H1 (cell line): ENCODE data around the gene LOXL1. TPM values are rescaled to one million over a fixed set of nuclear protein-coding genes. Genes with fewer than 3 reads are reported as not detected.

Experiments
- CTCF ChIA-PET: fragments of 300-600 bp; sonication (Branson Sonifier 250); formaldehyde crosslinking; loops from one replicate; lab custom pipeline; 2021; ENCODE audit not compliant: partially characterized antibody; lab: Charles Lee
- POLR2A ChIA-PET: fragments of 300-600 bp; sonication (Branson Sonifier 250); formaldehyde crosslinking; loops from one replicate; lab custom pipeline; 2021; ENCODE audit warnings: inconsistent platforms; ENCODE audit not compliant: partially characterized antibody; lab: Charles Lee
- DNase-seq, 2 experiments: peaks; one replicate each; pipeline versions ENCODE4 v3.0.0 to v3.0.0-alpha.2; 2010 to 2022; ENCODE audit warnings: low spot score in 2 of 2, low read depth in 1 of 2, mixed read lengths in 1 of 2
- FAIRE-seq: peaks from 2 replicates; lab custom pipeline; 2011; peaks lifted over from hg19 to GRCh38; lab: Jason Lieb, UNC
- H2AFZ ChIP-seq: 2 replicates; pipeline ENCODE4 v1.8.1; 2012; ENCODE audit warnings: low read length, inconsistent platforms
- H2AK5ac ChIP-seq: 2 replicates; pipeline ENCODE4 v1.6.1; 2013; ENCODE audit warnings: low read depth, low read length
- H2BK120ac ChIP-seq: replicated peaks from 2 replicates; pipeline ENCODE3; 2013; ENCODE audit warnings: low read depth, low read length, inconsistent platforms
- H2BK12ac ChIP-seq: 2 replicates; pipeline ENCODE4 v1.6.1; 2013; ENCODE audit warnings: low read depth, low read length
- H2BK15ac ChIP-seq: 2 replicates; pipeline ENCODE4 v1.6.1; 2013; ENCODE audit warnings: low read length
- H2BK20ac ChIP-seq: 2 replicates; pipeline ENCODE4 v1.6.1; 2013; ENCODE audit warnings: low read length
- H2BK5ac ChIP-seq: 2 replicates; pipeline ENCODE4 v1.6.1; 2013; ENCODE audit warnings: low read depth, low read length
- H3K14ac ChIP-seq: 2 replicates; pipeline ENCODE4 v1.6.1; 2013; ENCODE audit warnings: inconsistent platforms; ENCODE audit not compliant: insufficient read length
- H3K18ac ChIP-seq: 2 replicates; pipeline ENCODE4 v1.6.1; 2013; ENCODE audit warnings: low read length; ENCODE audit errors: extremely low read depth
- H3K23ac ChIP-seq: 2 replicates; pipeline ENCODE4 v1.6.1; 2013; ENCODE audit warnings: inconsistent platforms; ENCODE audit not compliant: insufficient read length
- H3K23me2 ChIP-seq: 2 replicates; pipeline ENCODE4 v1.6.1; 2013; ENCODE audit warnings: low read depth, low read length
- H3K27ac ChIP-seq: 2 replicates; pipeline ENCODE4 v1.6.1; 2011; ENCODE audit warnings: low read depth, low read length, inconsistent platforms
- H3K27me3 ChIP-seq, 4 experiments: replicated peaks in 1 of 4; 1 replicate in 1 of 4; 2 replicates in 3 of 4; pipeline versions ENCODE4 v1.6.1 to v1.8.1; 2011 to 2013; ENCODE audit warnings: low read length in 3 of 4, mild to moderate bottlenecking in 3 of 4, inconsistent platforms in 2 of 4, mixed read lengths in 2 of 4, moderate library complexity in 1 of 4; ENCODE audit not compliant: control insufficient read depth in 3 of 4, insufficient read depth in 3 of 4; ENCODE audit errors: extremely low read depth in 1 of 4
- H3K36me3 ChIP-seq, 4 experiments: 2 replicates each; pipeline versions ENCODE4 v1.6.1 to v1.8.1; 2011 to 2013; ENCODE audit warnings: mild to moderate bottlenecking in 4 of 4, low read length in 3 of 4, moderate library complexity in 2 of 4, control low read depth in 1 of 4, inconsistent platforms in 1 of 4; ENCODE audit not compliant: insufficient read depth in 4 of 4, control insufficient read depth in 2 of 4
- H3K4ac ChIP-seq: replicated peaks from 2 replicates; pipeline ENCODE3; 2013; ENCODE audit warnings: low read length, low read depth, mixed read lengths, inconsistent platforms; ENCODE audit not compliant: insufficient read length
- H3K4me1 ChIP-seq, 4 experiments: replicated peaks in 1 of 4; 1 replicate in 1 of 4; 2 replicates in 3 of 4; pipeline versions ENCODE4 v1.6.1 to v1.8.1; 2011 to 2013; ENCODE audit warnings: low read length in 3 of 4, inconsistent platforms in 2 of 4, mixed read lengths in 1 of 4; ENCODE audit not compliant: insufficient read depth in 4 of 4, control insufficient read depth in 3 of 4
- H3K4me2 ChIP-seq, 2 experiments: 2 replicates each; pipeline versions ENCODE4 v1.6.1 to v1.8.1; 2011 to 2013; ENCODE audit warnings: low read depth in 2 of 2, low read length in 2 of 2, control low read depth in 1 of 2, inconsistent platforms in 1 of 2, mild to moderate bottlenecking in 1 of 2; ENCODE audit not compliant: insufficient read depth in 1 of 2
- H3K4me3 ChIP-seq, 4 experiments: fragments of 200-600, 300-600 bp in 1 of 4; sonication (generic), shearing (Covaris generic), sonication (Bioruptor Twin) in 1 of 4; 2 replicates each; pipeline versions ENCODE4 v1.5.1 to v1.8.1; 2011 to 2016; ENCODE audit warnings: low read length in 4 of 4, low read depth in 3 of 4, control low read depth in 2 of 4, inconsistent platforms in 2 of 4, mild to moderate bottlenecking in 2 of 4, mixed read lengths in 1 of 4, moderate library complexity in 1 of 4; ENCODE audit not compliant: insufficient read depth in 2 of 4; ENCODE audit errors: extremely low read depth in 1 of 4
- H3K56ac ChIP-seq: replicated peaks from 2 replicates; pipeline ENCODE3; 2013; ENCODE audit warnings: low read depth, mild to moderate bottlenecking, mixed read lengths, low read length, inconsistent platforms; ENCODE audit not compliant: insufficient read length
- H3K79me1 ChIP-seq: 2 replicates; pipeline ENCODE4 v1.6.1; 2013; ENCODE audit warnings: low read depth, low read length, control low read depth
- H3K79me2 ChIP-seq, 2 experiments: 2 replicates each; pipeline versions ENCODE4 v1.6.1 to v1.8.1; 2012 to 2013; ENCODE audit warnings: low read length in 2 of 2, mild to moderate bottlenecking in 2 of 2, inconsistent platforms in 1 of 2; ENCODE audit not compliant: insufficient read depth in 2 of 2, control insufficient read depth in 1 of 2
- H3K9ac ChIP-seq, 4 experiments: replicated peaks in 1 of 4; 1 replicate in 1 of 4; 2 replicates in 3 of 4; pipeline versions ENCODE4 v1.6.1 to v1.8.1; 2011 to 2013; ENCODE audit warnings: low read depth in 3 of 4, low read length in 3 of 4, control low read depth in 2 of 4, mild to moderate bottlenecking in 2 of 4, moderate library complexity in 2 of 4, inconsistent platforms in 1 of 4; ENCODE audit errors: extremely low read depth in 1 of 4
- H3K9me3 ChIP-seq, 2 experiments: 2 replicates each; pipeline versions ENCODE4 v1.6.1 to v1.8.1; 2012 to 2013; ENCODE audit warnings: mild to moderate bottlenecking in 2 of 2, moderate library complexity in 2 of 2, control low read depth in 1 of 2, inconsistent platforms in 1 of 2, low read depth in 1 of 2, low read length in 1 of 2, mixed read lengths in 1 of 2; ENCODE audit not compliant: insufficient read depth in 2 of 2
- H4K20me1 ChIP-seq, 2 experiments: replicated peaks in 1 of 2; 2 replicates each; pipeline versions ENCODE3 to v1.8.1; 2011 to 2013; ENCODE audit warnings: inconsistent platforms in 2 of 2, low read length in 2 of 2, mild to moderate bottlenecking in 1 of 2; ENCODE audit not compliant: insufficient read depth in 2 of 2, control insufficient read depth in 1 of 2
- H4K5ac ChIP-seq: 2 replicates; pipeline ENCODE4 v1.6.1; 2013; ENCODE audit warnings: low read length, low read depth, mixed read lengths, inconsistent platforms; ENCODE audit not compliant: insufficient read length
- H4K8ac ChIP-seq: 2 replicates; pipeline ENCODE4 v1.8.0; 2013; ENCODE audit warnings: mild to moderate bottlenecking, moderate library complexity, low read length, inconsistent platforms; ENCODE audit not compliant: insufficient read depth; ENCODE audit errors: extremely low read depth
- H4K91ac ChIP-seq: replicated peaks from 2 replicates; pipeline ENCODE3; 2013; ENCODE audit warnings: low read length, mixed read lengths, inconsistent platforms; ENCODE audit not compliant: insufficient read length
- ASH2L ChIP-seq: fragments of 200-600, 300-600 bp; sonication (generic); IDR thresholded peaks from one replicate; pipeline ENCODE4 v1.7.1; 2017; ENCODE audit warnings: low read length
- CBX5 ChIP-seq: fragments of 300-800, 300-1000 bp; sonication (generic); IDR thresholded peaks from 2 replicates; pipeline ENCODE4 v1.7.1; 2016; ENCODE audit warnings: antibody characterized with exemption, low read length, low read depth
- CEBPB ChIP-seq: IDR thresholded peaks from 2 replicates; pipeline ENCODE4 v1.6.1; 2012; ENCODE audit warnings: low read depth, low read length
- KDM5A ChIP-seq: fragments of 200-600 bp; IDR thresholded peaks from 2 replicates; pipeline ENCODE4 v1.7.1; 2012; ENCODE audit warnings: mild to moderate bottlenecking, low read length, inconsistent platforms, mixed read lengths
- NANOG ChIP-seq: IDR thresholded peaks from 2 replicates; pipeline ENCODE4 v1.6.1; 2011; ENCODE audit warnings: low read length, low read depth, mild to moderate bottlenecking, inconsistent platforms; ENCODE audit not compliant: insufficient read depth, poor library complexity, severe bottlenecking
- NRF1 ChIP-seq: IDR thresholded peaks from 2 replicates; pipeline ENCODE4 v1.6.1; 2011; ENCODE audit warnings: mild to moderate bottlenecking, low read depth, low read length, improper control_type of control experiment
- RNF2 ChIP-seq: fragments of 200-900, 300-1000 bp; sonication (generic); IDR thresholded peaks from 2 replicates; pipeline ENCODE4 v1.7.1; 2016; ENCODE audit warnings: borderline replicate concordance, low read depth, mild to moderate bottlenecking, antibody characterized with exemption, low read length; ENCODE audit not compliant: poor library complexity, severe bottlenecking; ENCODE audit errors: missing control alignments
- SIRT6 ChIP-seq: IDR thresholded peaks from one replicate; pipeline ENCODE4 v1.7.1; 2012; ENCODE audit warnings: low read length, inconsistent platforms
- SIX5 ChIP-seq: IDR thresholded peaks from 2 replicates; pipeline ENCODE4 v1.6.1; 2011; ENCODE audit warnings: mild to moderate bottlenecking, low read depth, low read length
- SP2 ChIP-seq: IDR thresholded peaks from 2 replicates; pipeline ENCODE4 v1.6.1; 2012; ENCODE audit warnings: mild to moderate bottlenecking, low read length, inconsistent platforms
- SUZ12 ChIP-seq: fragments of 200-600 bp; sonication (generic); IDR thresholded peaks from 2 replicates; pipeline ENCODE4 v1.6.1; 2012; ENCODE audit warnings: mild to moderate bottlenecking, inconsistent platforms, low read length, moderate library complexity, mixed read lengths
- TEAD4 ChIP-seq: IDR thresholded peaks from 2 replicates; pipeline ENCODE4 v1.6.1; 2012; ENCODE audit warnings: low read depth, low read length, inconsistent platforms, mixed read lengths
- ZNF274 ChIP-seq: IDR thresholded peaks from 2 replicates; pipeline ENCODE4 v1.7.0; 2012; ENCODE audit warnings: low read length, borderline replicate concordance; ENCODE audit errors: extremely low read depth
- WGBS, 2 experiments: shearing (Covaris generic) in 1 of 2; methylation state at CpG; one replicate each; pipeline versions ENCODE4 v1.1.6 to v1.1.7; 2013 to 2015; ENCODE audit warnings: low lambda C conversion rate in 2 of 2, mixed read lengths in 2 of 2, inconsistent platforms in 1 of 2, low coverage in 1 of 2, missing lambda C conversion rate in 1 of 2; ENCODE audit not compliant: insufficient replicate concordance in 2 of 2, insufficient coverage in 1 of 2, insufficient read length in 1 of 2; ENCODE audit errors: extremely low coverage in 1 of 2, missing lambda C conversion rate in 1 of 2; 5-methylcytosine and 5-hydroxymethylcytosine counted together
- polyA plus RNA-seq, 7 experiments: library from polyadenylated mRNA; depleted of rRNA in 3 of 7; stranded (reverse) in 5 of 7; unstranded in 2 of 7; fragments of >200 nt in 5 of 7; fragments of 200-250 nt in 2 of 7; gene quantifications; 1 replicate in 5 of 7; 2 replicates in 1 of 7; 4 replicates in 1 of 7; pipeline versions ENCODE4 v1.2.1 to v1.2.3, GENCODE V29; 2011 to 2013; ENCODE audit warnings: missing spikeins in 2 of 7, mixed read lengths in 2 of 7
- total RNA-seq: library from RNA; stranded (reverse); fragmentation: NEBNext Ultra II Directional; extraction: Animal tissue kit (Norgen Biotek cat#: 25700); gene quantifications from 2 replicates; pipeline ENCODE4 v1.2.1, GENCODE V29; 2021

LOXL1 gene
- total and polyA plus RNA-seq, 2 of the 8 experiments (the other 6 are each of a cell fraction or from before 2014, with no cell fraction given), result 8.1 to 14.4 TPM

DNA sequence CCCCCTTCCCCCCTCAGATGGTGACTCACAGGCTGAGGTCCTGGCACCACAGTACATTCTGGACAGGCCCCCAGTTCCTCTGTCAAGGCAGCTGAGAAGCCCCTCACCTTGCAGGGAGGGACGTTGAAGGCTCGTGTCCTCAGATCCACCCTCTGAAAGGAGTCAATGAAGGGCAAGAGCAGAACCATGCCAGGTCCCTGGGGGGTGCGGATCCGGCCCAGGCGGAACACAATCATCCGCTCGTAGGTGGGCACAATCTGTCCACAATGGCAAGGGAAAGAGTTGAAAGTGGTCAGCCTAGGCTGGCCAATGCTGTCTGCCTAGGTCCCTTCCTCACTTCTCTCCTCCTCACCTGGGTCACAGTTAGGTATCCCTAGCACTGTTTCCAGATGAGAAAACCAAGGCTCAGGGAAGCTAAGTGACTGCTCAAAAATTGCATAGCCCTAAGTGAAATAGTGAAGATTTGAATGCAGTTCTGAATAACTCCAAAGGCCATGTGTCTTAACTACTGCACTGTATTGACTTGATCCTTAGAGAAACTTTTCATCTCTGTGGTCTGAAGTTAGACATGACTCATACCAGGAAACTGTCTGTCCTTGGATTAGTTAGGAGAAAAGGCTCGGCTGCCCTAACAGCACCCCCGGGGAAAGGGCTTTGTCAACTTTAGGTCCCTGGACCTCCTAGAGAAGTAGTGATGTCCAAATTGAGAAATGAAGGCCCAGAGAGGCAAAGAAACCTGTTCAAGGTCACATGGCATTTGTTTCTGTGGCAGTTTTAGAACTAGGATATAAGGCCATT is 62.9 kb downstream of the LOXL1 start:
- Histone ChIP-seq H2BK12ac (peak overlapping the region; percentile 20; the same call in 1 of the 2 replicates), H4K20me1 (peaks cover 0 to 3% of the 10 kb centered on the region in 2 experiments), H3K14ac (no peak overlapping the region), H2BK5ac (no peak overlapping the region), H3K18ac (no peak overlapping the region), H3K23me2 (peaks cover 4% of the 10 kb centered on the region; the same call in 1 of the 2 replicates), H4K5ac (no peak overlapping the region), H3K79me1 (no peaks in the 10 kb centered on the region), H3K4me2 (no peak overlapping the region), H3K4ac (no peak overlapping the region), H3K9me3 (no peaks in the 10 kb centered on the region), H3K27me3 (peaks cover 0 to 8% (median 1%) of the 10 kb centered on the region in 4 experiments; a peak in 1 of 7 replicates), H3K56ac (no peak overlapping the region), H4K91ac (no peak overlapping the region), H2AK5ac (no peak overlapping the region), H2BK15ac (no peak overlapping the region), H2AFZ (no peak overlapping the region), H3K27ac (no peak overlapping the region), H3K36me3 (no peaks in the 10 kb centered on the region), H4K8ac (peak overlapping the region; percentile 53; the same call in 1 of the 2 replicates), H3K4me3 (no peak overlapping the region), H2BK120ac (no peak overlapping the region), H3K9ac (peak overlapping the region in 1 of 4 experiments; percentile 29; a peak in 1 of 7 replicates), H3K4me1 (peaks cover 0 to 7% (median under 1%) of the 10 kb centered on the region in 4 experiments; a peak in 4 of 7 replicates), H3K23ac (no peak overlapping the region), H3K79me2 (no peaks in the 10 kb centered on the region), H2BK20ac (no peak overlapping the region)
- no peak for DNase-seq
- 85% methylated on average over 9 of the region's 9 CpGs; no CpG with 5 or more reads in 1 of the 2 experiments for WGBS, 2 experiments
- CTCF ChIA-PET, result interaction anchor here (0.9 to 11.4 kb wide), 8 partner anchors 15 to 331 kb away, joined by 3 to 167 read pairs (median 3); no protein-coding TSS in a partner anchor
- FAIRE-seq, result no peak
- POLR2A ChIA-PET, result no interaction called here
- TF ChIP-seq SIRT6, result no peak
- no peak for TF ChIP-seq ZNF274
- no peak for TF ChIP-seq NANOG
- no peak for TF ChIP-seq CBX5
- TF ChIP-seq CEBPB, result no peak
- no peak for TF ChIP-seq KDM5A
- no peak for TF ChIP-seq SIX5
- no peak for TF ChIP-seq RNF2
- no peak for TF ChIP-seq ASH2L
- TF ChIP-seq SP2, result no peak
- TF ChIP-seq TEAD4, result no peak
- TF ChIP-seq NRF1, result no peak
- no peak for TF ChIP-seq SUZ12
